HG03558 (cell line): Measurements from ENCODE around the gene CAP2.

Experiments used
- ATAC-seq: cut with Tn5 transposase; IDR thresholded peaks from one replicate; pipeline ENCODE4 v1.9.1; 2021; ENCODE audit warnings: moderate number of reproducible peaks; ENCODE audit not compliant: unreplicated experiment; ENCODE audit errors: extremely low read depth

CAP2 gene

GRCh38 chr6:17469006-17469832 is 75.8 kb downstream of the CAP2 start:
- ATAC-seq = no peak

- ATAC-seq = no peak
Observed at GRCh38 chr6:17470202-17470937, 77.0 kb downstream of the CAP2 start.

- ATAC-seq = no peak
Observed at GRCh38 chr6:17470938-17471327, 77.5 kb downstream of the CAP2 start.

- no peak for ATAC-seq
Observed at GRCh38 chr6:17472653-17473183, 79.3 kb downstream of the CAP2 start.

GRCh38 chr6:17473554-17473953 is 80.2 kb downstream of the CAP2 start:
- no peak for ATAC-seq

GRCh38 chr6:17474289-17474688 is 80.9 kb downstream of the CAP2 start:
- ATAC-seq = no peak

- no peak for ATAC-seq
Observed at GRCh38 chr6:17475606-17476244, 82.3 kb downstream of the CAP2 start.

GRCh38 chr6:17476511-17476910 is 83.1 kb downstream of the CAP2 start:
- no peak for ATAC-seq

- no peak for ATAC-seq
Observed at GRCh38 chr6:17477356-17477755, 84.0 kb downstream of the CAP2 start.

- ATAC-seq = no peak
Observed at GRCh38 chr6:17478223-17478907, 85.0 kb downstream of the CAP2 start.

GRCh38 chr6:17478946-17479345 is 85.6 kb downstream of the CAP2 start:
- ATAC-seq = no peak

GRCh38 chr6:17480476-17480875 is 87.1 kb downstream of the CAP2 start:
- no peak for ATAC-seq

GRCh38 chr6:17482711-17483110 is 89.3 kb downstream of the CAP2 start:
- no peak for ATAC-seq

- ATAC-seq = no peak
Observed at GRCh38 chr6:17483391-17484016, 90.1 kb downstream of the CAP2 start.

- ATAC-seq = no peak
Observed at GRCh38 chr6:17484201-17484849, 90.9 kb downstream of the CAP2 start.

GRCh38 chr6:17485181-17485580 is 91.8 kb downstream of the CAP2 start:
- no peak for ATAC-seq

- ATAC-seq = no peak
Observed at GRCh38 chr6:17485946-17486345, 92.6 kb downstream of the CAP2 start.

GRCh38 chr6:17486680-17487079 is 93.3 kb downstream of the CAP2 start:
- no peak for ATAC-seq

- ATAC-seq = no peak
Observed at GRCh38 chr6:17490724-17491123, 97.3 kb downstream of the CAP2 start.
